GM23338 (cell line): ENCODE data around the gene RUSC1. TPM values are rescaled to one million over a fixed set of nuclear protein-coding genes. Genes with fewer than 3 reads are reported as not detected.
A peak's percentile ranks its signal among the peaks of the same experiment; 100 is the strongest.

Experiments used
- ATAC-seq: fragments of 200-7000 bp; cut with Tn5 transposase; 3 replicates; pipeline ENCODE4 v1.9.1; 2020
- DNase-seq: peaks from one replicate; pipeline ENCODE4 v3.0.0-alpha.2; 2015; ENCODE audit warnings: low spot score
- H2AFZ ChIP-seq: fragments of 200-600 bp; sonication (generic); 2 replicates; pipeline ENCODE4 v1.8.0; 2016; ENCODE audit warnings: antibody characterized with exemption, mild to moderate bottlenecking, moderate library complexity
- H3F3A ChIP-seq: fragments of 200-600 bp; sonication (generic); replicated peaks from 2 replicates; pipeline ENCODE4 v1.8.0; 2017; ENCODE audit warnings: antibody characterized with exemption, mixed run types, low read depth
- H3K27ac ChIP-seq: fragments of 200-600 bp; sonication (generic); 2 replicates; pipeline ENCODE4 v1.6.1; 2016; ENCODE audit warnings: low read depth
- H3K27me3 ChIP-seq: fragments of 200-600 bp; sonication (generic); 2 replicates; pipeline ENCODE4 v1.8.0; 2016; ENCODE audit warnings: mild to moderate bottlenecking, mixed run types, moderate library complexity; ENCODE audit not compliant: insufficient read depth
- H3K36me3 ChIP-seq: fragments of 200-600 bp; sonication (generic); 2 replicates; pipeline ENCODE4 v1.8.0; 2016; ENCODE audit warnings: mild to moderate bottlenecking; ENCODE audit not compliant: insufficient read depth
- H3K4me1 ChIP-seq: fragments of 200-600 bp; sonication (generic); 2 replicates; pipeline ENCODE4 v1.8.0; 2016; ENCODE audit warnings: mild to moderate bottlenecking, moderate library complexity; ENCODE audit not compliant: insufficient read depth
- H3K4me2 ChIP-seq: fragments of 200-600 bp; sonication (generic); 2 replicates; pipeline ENCODE4 v1.7.1; 2017; ENCODE audit warnings: mixed run types
- H3K4me3 ChIP-seq: fragments of 200-600 bp; sonication (generic); 2 replicates; pipeline ENCODE4 v1.6.1; 2016; ENCODE audit warnings: mixed run types
- H3K79me2 ChIP-seq: fragments of 200-600 bp; sonication (generic); replicated peaks from 2 replicates; pipeline ENCODE4 v1.8.0; 2017; ENCODE audit warnings: mild to moderate bottlenecking; ENCODE audit not compliant: insufficient read depth
- H3K9me2 ChIP-seq: fragments of 200-600 bp; sonication (generic); 2 replicates; pipeline ENCODE4 v1.8.0; 2017; ENCODE audit not compliant: insufficient read depth
- H4K20me1 ChIP-seq: fragments of 200-600 bp; sonication (generic); replicated peaks from 2 replicates; pipeline ENCODE4 v1.8.0; 2017; ENCODE audit warnings: mild to moderate bottlenecking; ENCODE audit not compliant: insufficient read depth
- H3K27ac Mint-ChIP-seq: 2 replicates; pipeline ENCODE4 v1.8.0; 2020; ENCODE audit warnings: inconsistent platforms, mild to moderate bottlenecking, moderate library complexity, mixed read lengths
- H3K27me3 Mint-ChIP-seq: 3 replicates; pipeline ENCODE4 v1.8.0; 2022; ENCODE audit warnings: low read depth, mild to moderate bottlenecking, moderate library complexity, mixed read lengths, inconsistent platforms; ENCODE audit not compliant: insufficient read depth, poor library complexity
- H3K36me3 Mint-ChIP-seq: 3 replicates; pipeline ENCODE4 v1.8.0; 2021; ENCODE audit warnings: low read depth, mild to moderate bottlenecking, inconsistent platforms, moderate library complexity, mixed read lengths
- H3K4me1 Mint-ChIP-seq: 3 replicates; pipeline ENCODE4 v1.8.0; 2020; ENCODE audit warnings: mild to moderate bottlenecking, inconsistent platforms, mixed read lengths
- H3K4me3 Mint-ChIP-seq: 3 replicates; pipeline ENCODE4 v1.8.0; 2021; ENCODE audit warnings: moderate library complexity, mild to moderate bottlenecking, inconsistent platforms, mixed read lengths
- H3K9me3 Mint-ChIP-seq: 3 replicates; pipeline ENCODE4 v1.8.0; 2020; ENCODE audit warnings: moderate library complexity, mild to moderate bottlenecking, inconsistent platforms, mixed read lengths
- CREB1 ChIP-seq: fragments of 250-450 bp; sonication (Bioruptor Pico); IDR thresholded peaks from 2 replicates; pipeline ENCODE4 v1.5.0; 2020; ENCODE audit warnings: low read depth, mild to moderate bottlenecking, moderate library complexity
- CTCF ChIP-seq, 2 experiments: fragments of 200-600 bp in 1 of 2; sonication (generic) in 1 of 2; conservative IDR thresholded peaks; 2 replicates each; pipeline versions ENCODE4 v1.5.1 to v1.6.1; 2016 to 2017; ENCODE audit warnings: antibody characterized with exemption in 2 of 2, low read depth in 2 of 2, mild to moderate bottlenecking in 2 of 2, moderate library complexity in 1 of 2
- EZH2 ChIP-seq: fragments of 200-600 bp; sonication (generic); IDR thresholded peaks from one replicate; pipeline ENCODE4 v1.8.0; 2017; ENCODE audit warnings: antibody characterized with exemption, mild to moderate bottlenecking, low read depth; ENCODE audit not compliant: unreplicated experiment
- EZH2phosphoT487 ChIP-seq: fragments of 200-600 bp; sonication (generic); IDR thresholded peaks from one replicate; pipeline ENCODE4 v1.8.1; 2018; ENCODE audit warnings: antibody characterized with exemption; ENCODE audit not compliant: unreplicated experiment
- JUNB ChIP-seq: IDR thresholded peaks from one replicate; pipeline ENCODE4 v1.6.1; 2016; ENCODE audit warnings: antibody characterized with exemption; ENCODE audit not compliant: unreplicated experiment
- NANOG ChIP-seq: IDR thresholded peaks from 2 replicates; pipeline ENCODE4 v1.6.1; 2016; ENCODE audit warnings: antibody characterized with exemption, borderline replicate concordance
- POLR2AphosphoS5 ChIP-seq: IDR thresholded peaks from 2 replicates; pipeline ENCODE4 v1.6.1; 2016; ENCODE audit warnings: antibody characterized with exemption, low read depth
- STAT1 ChIP-seq: IDR thresholded peaks from one replicate; pipeline ENCODE4 v1.6.1; 2016; ENCODE audit warnings: antibody characterized with exemption; ENCODE audit not compliant: unreplicated experiment
- ZNF114 ChIP-seq: fragments of 250-450 bp; sonication (Bioruptor Pico); IDR thresholded peaks from 2 replicates; pipeline ENCODE4 v1.5.0; 2020; ENCODE audit warnings: mild to moderate bottlenecking, moderate library complexity
- ZNF331 ChIP-seq: fragments of 250-450 bp; sonication (Bioruptor Pico); IDR thresholded peaks from 2 replicates; pipeline ENCODE4 v1.5.0; 2020; ENCODE audit warnings: low read depth, mild to moderate bottlenecking, moderate library complexity
- ZNF462 ChIP-seq: fragments of 250-450 bp; sonication (Bioruptor Pico); IDR thresholded peaks from 2 replicates; pipeline ENCODE4 v1.5.0; 2020; ENCODE audit warnings: mild to moderate bottlenecking, moderate library complexity
- polyA plus RNA-seq: library from polyadenylated mRNA; unstranded; fragments of >200 nt; fragmentation: Nextera tagmentation; extraction: Ambion mirVana; gene quantifications from 2 replicates; pipeline ENCODE4 v1.2.1, GENCODE V29; 2016
- total RNA-seq: library from RNA; depleted of rRNA; stranded (reverse); fragments of >200 nt; shearing (Covaris generic); gene quantifications from 2 replicates; pipeline ENCODE4 v1.2.3, GENCODE V29; 2014
- TF ChIP-seq, protein P1 (sequence below): IDR thresholded peaks from 2 replicates; pipeline ENCODE4 v1.6.1; 2016; ENCODE audit warnings: antibody characterized with exemption
- TF ChIP-seq, protein P2 (sequence below): IDR thresholded peaks from one replicate; pipeline ENCODE4 v1.6.1; 2018; ENCODE audit warnings: antibody characterized with exemption; ENCODE audit not compliant: unreplicated experiment

Gene RUSC1
- total and polyA plus RNA-seq, 2 experiments from 2014 or later = 53.4 to 87.7 TPM

DNA sequence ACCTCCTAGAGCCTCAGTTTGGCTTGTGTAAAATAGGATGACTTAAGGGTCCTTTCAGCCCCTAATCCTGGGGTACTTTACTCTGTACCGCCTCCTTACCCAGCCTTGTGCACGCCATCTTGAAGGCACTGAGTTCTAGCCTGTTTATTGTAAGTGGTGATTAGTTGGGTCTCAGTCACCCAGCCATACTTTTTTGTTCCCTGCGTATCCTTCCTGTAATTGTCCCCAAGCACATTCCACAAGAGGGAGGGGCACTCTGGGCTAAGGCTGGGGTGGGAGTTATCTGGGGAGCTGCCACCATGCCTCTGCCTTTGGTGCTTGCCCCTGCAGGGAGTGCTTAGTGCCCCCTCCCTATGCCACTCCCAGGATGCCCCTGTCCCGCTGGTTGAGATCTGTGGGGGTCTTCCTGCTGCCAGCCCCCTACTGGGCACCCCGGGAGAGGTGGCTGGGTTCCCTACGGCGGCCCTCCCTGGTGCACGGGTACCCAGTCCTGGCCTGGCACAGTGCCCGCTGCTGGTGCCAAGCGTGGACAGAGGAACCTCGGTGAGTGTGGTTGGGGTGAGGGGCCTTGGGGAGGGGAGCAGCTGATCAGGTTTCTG is 11.2 kb upstream of the RUSC1 start:
- H3K27ac ChIP-seq = peak overlapping the region; percentile 6; the same call in 1 of the 2 replicates
- Mint-ChIP-seq H3K27ac (peak overlapping the region; percentile 97), H3K4me1 (peaks cover 22% of the 10 kb centered on the region), H3K9me3 (no peaks in the 10 kb centered on the region), H3K4me3 (peak overlapping the region; percentile 99), H3K36me3 (peaks cover 42% of the 10 kb centered on the region), H3K27me3 (peaks cover 9% of the 10 kb centered on the region)
- H3K4me2 ChIP-seq = peak overlapping the region; percentile 98
- peaks cover 20% of the 10 kb centered on the region for H3K4me1 ChIP-seq
- no peaks in the 10 kb centered on the region for H3K9me2 ChIP-seq
- DNase-seq = no peak
- H3K27me3 ChIP-seq = no peaks in the 10 kb centered on the region
- H3K4me3 ChIP-seq = peak overlapping the region; percentile 98
- H4K20me1 ChIP-seq = peaks cover 33% of the 10 kb centered on the region
- H3K36me3 ChIP-seq = peaks cover 11% of the 10 kb centered on the region
- H3K79me2 ChIP-seq = peaks cover 51% of the 10 kb centered on the region
- TF ChIP-seq CTCF (conservative IDR thresholded peaks at IDR 0.05; ENCODE audit: low read depth in 2 of 2) = no peak
- TF ChIP-seq EZH2phosphoT487 = no peak
- TF ChIP-seq ZNF331 (CRISPR knock-in tag) = no peak
- TF ChIP-seq, protein P1, sequence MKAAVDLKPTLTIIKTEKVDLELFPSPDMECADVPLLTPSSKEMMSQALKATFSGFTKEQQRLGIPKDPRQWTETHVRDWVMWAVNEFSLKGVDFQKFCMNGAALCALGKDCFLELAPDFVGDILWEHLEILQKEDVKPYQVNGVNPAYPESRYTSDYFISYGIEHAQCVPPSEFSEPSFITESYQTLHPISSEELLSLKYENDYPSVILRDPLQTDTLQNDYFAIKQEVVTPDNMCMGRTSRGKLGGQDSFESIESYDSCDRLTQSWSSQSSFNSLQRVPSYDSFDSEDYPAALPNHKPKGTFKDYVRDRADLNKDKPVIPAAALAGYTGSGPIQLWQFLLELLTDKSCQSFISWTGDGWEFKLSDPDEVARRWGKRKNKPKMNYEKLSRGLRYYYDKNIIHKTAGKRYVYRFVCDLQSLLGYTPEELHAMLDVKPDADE = no peak
- TF ChIP-seq STAT1 = no peak
- TF ChIP-seq NANOG = no peak
- TF ChIP-seq POLR2AphosphoS5 = no peak
- TF ChIP-seq, protein P2, sequence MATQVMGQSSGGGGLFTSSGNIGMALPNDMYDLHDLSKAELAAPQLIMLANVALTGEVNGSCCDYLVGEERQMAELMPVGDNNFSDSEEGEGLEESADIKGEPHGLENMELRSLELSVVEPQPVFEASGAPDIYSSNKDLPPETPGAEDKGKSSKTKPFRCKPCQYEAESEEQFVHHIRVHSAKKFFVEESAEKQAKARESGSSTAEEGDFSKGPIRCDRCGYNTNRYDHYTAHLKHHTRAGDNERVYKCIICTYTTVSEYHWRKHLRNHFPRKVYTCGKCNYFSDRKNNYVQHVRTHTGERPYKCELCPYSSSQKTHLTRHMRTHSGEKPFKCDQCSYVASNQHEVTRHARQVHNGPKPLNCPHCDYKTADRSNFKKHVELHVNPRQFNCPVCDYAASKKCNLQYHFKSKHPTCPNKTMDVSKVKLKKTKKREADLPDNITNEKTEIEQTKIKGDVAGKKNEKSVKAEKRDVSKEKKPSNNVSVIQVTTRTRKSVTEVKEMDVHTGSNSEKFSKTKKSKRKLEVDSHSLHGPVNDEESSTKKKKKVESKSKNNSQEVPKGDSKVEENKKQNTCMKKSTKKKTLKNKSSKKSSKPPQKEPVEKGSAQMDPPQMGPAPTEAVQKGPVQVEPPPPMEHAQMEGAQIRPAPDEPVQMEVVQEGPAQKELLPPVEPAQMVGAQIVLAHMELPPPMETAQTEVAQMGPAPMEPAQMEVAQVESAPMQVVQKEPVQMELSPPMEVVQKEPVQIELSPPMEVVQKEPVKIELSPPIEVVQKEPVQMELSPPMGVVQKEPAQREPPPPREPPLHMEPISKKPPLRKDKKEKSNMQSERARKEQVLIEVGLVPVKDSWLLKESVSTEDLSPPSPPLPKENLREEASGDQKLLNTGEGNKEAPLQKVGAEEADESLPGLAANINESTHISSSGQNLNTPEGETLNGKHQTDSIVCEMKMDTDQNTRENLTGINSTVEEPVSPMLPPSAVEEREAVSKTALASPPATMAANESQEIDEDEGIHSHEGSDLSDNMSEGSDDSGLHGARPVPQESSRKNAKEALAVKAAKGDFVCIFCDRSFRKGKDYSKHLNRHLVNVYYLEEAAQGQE = no peak
- no peak for TF ChIP-seq ZNF462 (CRISPR knock-in tag)
- no peak for TF ChIP-seq JUNB
- no peak for TF ChIP-seq ZNF114
- no peak for TF ChIP-seq CREB1 (CRISPR knock-in tag)
- TF ChIP-seq EZH2 = no peak
- no peak overlapping the region for H2AFZ ChIP-seq
- no peak; the same call in 2 of the 3 replicates for ATAC-seq
- peaks cover 20% of the 10 kb centered on the region for H3F3A ChIP-seq
